Esophagus mucosa (tissue), 1 donor: ENCODE data around the gene NOTCH2. TPM values are rescaled to one million over a fixed set of nuclear protein-coding genes. Genes with fewer than 3 reads are reported as not detected.
"Not testable (repeated sequence)": the region's sequence is repeated elsewhere in the genome, so short reads cannot be mapped to it uniquely, and the experiment has no call there.

Experiments used
- ATAC-seq: fragments of 200-7000 bp; cut with Tn5 transposase; one replicate; pipeline ENCODE4 v1.9.1; 2020
- total RNA-seq: library from RNA; stranded (reverse); gene quantifications from one replicate; pipeline ENCODE4 v1.2.4, GENCODE V29; 2023
- donor health status: DM: yes; HTN: yes; CAD: no.

Gene NOTCH2
- total RNA-seq = 92.0 TPM

DNA sequence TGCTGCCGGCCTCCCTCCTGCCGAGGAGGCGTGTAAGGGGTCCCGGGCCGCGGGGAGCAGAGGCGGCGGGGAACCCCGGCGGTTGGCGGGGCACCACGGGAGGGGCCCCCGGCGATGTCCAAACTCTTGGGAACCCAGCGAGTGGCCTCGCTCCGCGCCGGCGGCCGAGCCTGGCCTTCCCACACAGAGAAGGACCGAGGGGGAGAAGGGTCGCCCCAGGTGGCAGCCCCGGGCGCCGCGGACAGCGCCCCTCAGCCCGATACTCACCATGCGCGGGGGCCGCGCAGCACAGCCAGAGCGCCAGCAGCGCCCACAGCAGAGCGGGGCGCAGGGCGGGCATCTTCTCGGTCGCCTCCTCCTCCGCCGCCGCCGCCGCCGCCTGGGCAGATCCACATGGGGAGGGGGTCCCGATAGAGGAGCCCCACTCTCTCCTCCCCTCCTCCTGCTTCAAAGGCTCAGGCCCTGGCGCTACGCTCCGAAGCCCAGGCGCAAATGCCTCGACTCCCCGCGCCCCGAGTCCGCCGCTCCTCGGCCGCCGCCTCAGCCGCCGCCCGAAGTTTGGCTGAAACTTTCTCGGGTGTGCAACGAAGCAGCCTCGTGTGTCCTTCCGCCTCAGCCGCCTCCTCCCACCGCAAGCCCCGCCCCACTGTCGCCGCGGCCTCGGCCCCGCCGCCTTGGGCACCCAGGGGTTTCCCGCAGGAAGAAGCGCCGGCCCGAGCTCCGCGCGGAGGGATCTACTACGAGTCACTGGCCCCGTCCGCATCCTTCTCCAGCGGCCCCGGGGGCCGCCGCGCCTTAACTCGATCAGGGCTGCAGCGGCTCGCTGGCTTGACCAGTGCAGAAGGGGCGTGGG is at the start of gene NOTCH2:
Gene NOTCH2, minus strand, starts transcription at position 596 of the 853 bp plus-strand sequence. Its CDS starts 256 bp downstream, at position 340.
- peak; percentile 52 for ATAC-seq

DNA sequence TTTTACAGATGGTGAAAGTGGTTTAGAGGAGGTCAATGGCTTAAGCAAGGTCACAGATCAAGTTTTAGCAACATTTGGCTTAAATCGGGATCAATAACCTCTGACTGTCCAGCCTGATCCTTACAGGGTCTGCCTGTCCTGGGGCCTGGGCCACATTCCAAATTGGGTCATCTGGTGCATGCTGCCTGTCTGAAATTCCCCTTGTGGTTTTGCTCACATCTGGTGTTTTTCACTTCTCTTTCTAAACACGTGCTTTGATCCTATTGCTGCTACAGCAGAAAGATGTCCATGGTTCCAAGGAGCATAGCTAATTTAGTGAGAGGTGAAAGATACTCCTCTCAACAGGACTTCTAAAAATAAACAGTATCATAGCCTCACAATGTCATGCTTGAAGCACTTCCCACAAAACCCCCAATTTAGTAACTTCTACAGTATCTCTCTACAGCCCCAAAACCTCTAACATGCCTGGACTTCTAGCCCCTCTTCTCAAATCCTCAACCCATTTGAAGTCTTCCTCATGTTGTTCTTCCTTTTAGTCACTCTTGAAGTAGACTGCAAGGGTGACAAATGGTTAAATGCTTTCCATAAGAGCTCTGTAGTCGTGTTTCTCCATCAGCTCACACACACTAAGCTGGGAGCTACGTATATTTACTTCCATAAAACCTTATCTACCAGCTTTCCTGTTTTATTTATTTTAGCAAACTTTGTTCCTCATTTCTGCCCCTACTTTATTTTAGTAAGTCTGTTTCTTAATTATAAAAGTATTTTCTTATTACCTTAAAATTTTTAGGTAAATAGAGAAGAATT is 48.1 kb upstream of the NOTCH2 start:
- not testable (repeated sequence) for ATAC-seq

DNA sequence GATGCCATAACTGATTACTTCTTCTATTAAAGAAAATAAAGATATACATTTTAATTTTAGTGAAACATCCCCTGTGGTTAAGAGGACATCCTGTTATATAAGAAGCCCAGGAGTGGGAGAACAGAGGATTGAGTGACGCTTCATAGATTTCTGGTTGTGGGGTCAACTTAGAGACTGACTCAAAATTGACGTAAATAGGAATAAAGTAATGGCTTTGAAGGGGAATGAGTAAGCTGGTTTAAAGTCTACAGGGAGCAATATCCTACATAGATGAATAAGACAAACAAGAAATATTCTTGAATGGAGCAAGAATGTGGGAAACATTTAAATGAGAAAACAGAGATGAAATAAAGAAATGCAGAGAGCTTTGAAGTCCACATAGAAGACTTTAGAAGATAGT is 46.6 kb upstream of the NOTCH2 start:
- ATAC-seq = not testable (repeated sequence)

- peak; percentile 81 for ATAC-seq
Measured at GRCh38 chr1:120113134-120113533, 43.7 kb upstream of the NOTCH2 start.

GRCh38 chr1:120112212-120112611 is 42.8 kb upstream of the NOTCH2 start:
- ATAC-seq = not testable (repeated sequence)

GRCh38 chr1:120111771-120112170 is 42.3 kb upstream of the NOTCH2 start:
- not testable (repeated sequence) for ATAC-seq

- not testable (repeated sequence) for ATAC-seq
Measured at GRCh38 chr1:120111008-120111407, 41.5 kb upstream of the NOTCH2 start.

DNA sequence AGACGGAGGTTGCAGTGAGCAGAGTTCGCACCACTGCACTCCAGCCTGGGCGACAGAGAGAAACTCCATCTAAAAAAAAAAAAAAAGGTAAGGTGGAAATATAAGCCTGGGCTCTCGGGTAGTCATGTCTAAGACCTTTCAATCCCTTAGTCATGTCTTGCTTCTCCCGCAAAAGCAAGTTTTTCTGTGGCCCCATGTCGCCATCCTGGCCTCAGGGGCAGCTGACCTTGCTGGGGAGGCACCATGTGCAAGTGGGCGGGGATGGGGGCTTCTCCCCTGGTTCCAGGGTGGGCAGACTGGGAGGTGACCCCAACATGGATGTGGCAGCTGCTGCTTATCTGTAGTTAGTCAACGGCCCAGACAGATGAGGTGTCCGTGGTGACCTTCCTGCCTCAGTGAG is 40.2 kb upstream of the NOTCH2 start:
- ATAC-seq = not testable (repeated sequence)

DNA sequence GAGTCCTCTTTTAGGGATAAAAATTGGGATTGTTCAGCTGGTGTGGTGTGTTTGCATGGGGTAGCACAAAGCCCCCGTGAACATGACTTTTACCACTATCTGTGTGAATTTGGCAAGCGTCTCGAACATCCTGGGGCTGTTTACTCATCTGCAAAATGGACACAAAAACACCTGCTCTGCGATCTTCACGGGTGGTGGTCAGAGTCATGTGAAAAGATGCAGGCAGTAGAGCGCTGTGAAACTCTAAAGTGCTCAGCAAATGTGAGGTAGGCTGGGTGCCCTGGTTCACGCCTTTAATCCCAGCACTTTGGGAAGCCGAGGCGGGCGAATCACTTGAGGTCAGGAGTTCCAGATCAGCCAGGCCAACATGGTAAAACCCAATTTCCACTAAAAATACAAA is 39.7 kb upstream of the NOTCH2 start:
- not testable (repeated sequence) for ATAC-seq

GRCh38 chr1:120105288-120105687 is 35.8 kb upstream of the NOTCH2 start:
- not testable (repeated sequence) for ATAC-seq

GRCh38 chr1:120103768-120104167 is 34.3 kb upstream of the NOTCH2 start:
- ATAC-seq = peak; percentile 85

DNA sequence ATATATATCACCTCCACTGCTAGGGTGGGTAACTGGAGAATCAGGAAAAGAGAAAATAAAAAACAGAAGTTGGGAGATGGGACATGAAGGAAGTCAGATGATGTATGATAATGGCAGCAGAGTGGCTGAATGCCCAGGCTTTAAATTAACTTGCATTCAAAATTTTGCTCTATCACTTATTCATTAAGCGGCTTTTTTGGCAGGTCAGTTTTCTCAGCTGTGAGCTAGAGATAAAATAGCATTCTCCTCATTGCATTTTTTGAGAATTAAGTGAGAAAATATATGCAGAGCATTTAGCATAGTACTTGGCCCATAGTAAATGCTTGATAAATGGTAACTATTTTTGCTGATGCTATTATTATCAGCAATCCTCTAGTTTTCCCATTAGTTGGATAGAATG is 32.1 kb upstream of the NOTCH2 start:
- not testable (repeated sequence) for ATAC-seq

DNA sequence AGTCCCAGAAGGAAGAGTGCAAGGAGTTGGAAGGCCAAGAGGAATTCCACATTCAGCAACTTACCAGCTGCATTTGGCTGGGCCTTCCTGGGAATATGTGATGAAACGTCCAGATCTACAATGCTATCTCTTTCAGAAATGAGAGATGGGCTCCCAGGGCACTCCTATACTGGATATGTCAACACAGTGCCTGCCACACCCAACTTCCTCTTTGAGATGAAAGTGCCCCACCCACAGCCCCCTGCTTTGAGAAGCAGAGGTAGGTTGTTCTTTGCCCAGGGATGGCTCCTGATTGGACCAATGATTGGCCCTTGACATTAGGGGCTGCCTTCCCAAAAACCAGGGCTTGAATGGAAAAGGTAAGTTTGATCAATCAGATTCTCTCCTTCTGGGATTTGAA is 31.1 kb upstream of the NOTCH2 start:
- ATAC-seq = not testable (repeated sequence)

GRCh38 chr1:120098986-120099759 is 29.7 kb upstream of the NOTCH2 start:
- peak; percentile 86 for ATAC-seq

DNA sequence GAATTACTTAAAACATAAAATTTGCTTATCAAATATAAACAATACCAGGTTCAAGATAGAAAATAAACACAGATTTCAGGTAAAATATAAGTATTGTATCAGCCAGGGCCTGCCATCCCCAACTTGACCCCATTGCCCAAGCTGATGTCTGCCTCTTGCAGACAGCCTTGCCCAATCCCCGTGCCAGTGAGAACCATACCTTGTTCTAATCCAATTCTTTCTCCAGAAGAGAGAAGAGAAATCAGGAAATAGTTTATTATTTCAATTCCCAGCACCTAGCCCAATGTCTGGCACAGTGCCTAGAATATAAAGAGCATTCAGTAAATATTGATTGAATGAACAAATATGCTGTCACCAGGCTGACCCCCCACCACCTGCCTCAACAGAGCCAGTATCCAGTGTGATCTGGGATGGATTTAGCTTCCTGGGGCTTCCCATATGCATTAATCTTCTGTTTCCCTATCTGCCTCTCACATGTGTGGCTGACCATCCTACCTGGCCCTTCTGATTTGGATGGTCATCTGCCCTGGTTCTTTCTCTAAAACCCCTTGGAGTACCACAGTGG is 27.6 kb upstream of the NOTCH2 start:
- not testable (repeated sequence) for ATAC-seq

DNA sequence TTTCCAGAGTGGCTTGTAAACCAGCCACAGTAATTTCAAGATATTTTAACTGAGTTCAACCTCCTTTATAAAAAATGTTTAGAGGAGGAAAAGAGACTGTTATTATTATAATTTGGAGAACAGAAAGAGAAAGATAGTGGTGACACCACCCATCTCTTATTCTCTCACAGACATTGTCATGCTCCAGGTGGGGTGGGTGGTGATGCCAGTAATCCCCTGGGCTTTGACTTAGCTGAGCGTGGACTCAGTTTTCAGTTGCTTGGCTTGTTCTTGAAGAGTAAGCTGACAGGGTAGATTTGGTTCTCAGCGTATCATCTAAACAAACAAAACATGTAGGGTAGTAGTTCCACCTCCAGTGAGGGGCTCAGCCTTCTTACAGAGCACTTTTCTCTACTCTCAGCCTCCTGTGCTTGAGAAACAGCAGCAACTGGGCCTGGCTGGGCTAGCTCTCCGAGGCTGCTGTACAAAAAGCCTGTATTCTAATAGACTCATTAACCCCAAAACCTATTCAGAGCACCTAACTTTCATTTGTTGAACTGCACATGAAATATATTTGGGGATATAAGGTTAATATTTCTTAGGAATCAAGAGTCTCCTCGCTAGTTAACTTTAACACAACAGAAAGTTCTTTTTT is 24.2 kb upstream of the NOTCH2 start:
- ATAC-seq = peak; percentile 42

- ATAC-seq = not testable (repeated sequence)
Measured at GRCh38 chr1:120092232-120093218, 23.1 kb upstream of the NOTCH2 start.

DNA sequence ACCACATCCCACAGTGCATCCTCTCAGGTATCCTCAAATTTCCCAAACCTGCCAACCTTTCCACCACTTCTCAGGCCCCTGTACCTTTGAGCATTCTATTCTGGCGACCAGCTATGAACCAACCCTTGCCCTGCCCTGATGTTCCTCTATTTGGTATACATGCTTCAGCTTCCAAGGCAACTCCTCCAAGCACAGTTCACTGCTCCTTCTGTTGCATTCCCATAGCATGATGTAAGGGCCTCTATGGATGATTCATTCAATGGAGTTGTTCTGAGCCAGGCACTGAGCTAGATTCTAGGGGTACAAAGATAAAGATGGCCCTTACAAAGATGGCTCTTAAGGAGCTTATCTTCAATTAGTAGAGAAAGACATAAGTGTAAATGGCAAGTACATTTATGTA is 21.4 kb upstream of the NOTCH2 start:
- peak; percentile 71 for ATAC-seq

GRCh38 chr1:120087959-120088358 is 18.5 kb upstream of the NOTCH2 start:
- peak; percentile 98 for ATAC-seq

GRCh38 chr1:120069920-120070214 is 405 bp upstream of the NOTCH2 start:
- not testable (repeated sequence) for ATAC-seq

DNA sequence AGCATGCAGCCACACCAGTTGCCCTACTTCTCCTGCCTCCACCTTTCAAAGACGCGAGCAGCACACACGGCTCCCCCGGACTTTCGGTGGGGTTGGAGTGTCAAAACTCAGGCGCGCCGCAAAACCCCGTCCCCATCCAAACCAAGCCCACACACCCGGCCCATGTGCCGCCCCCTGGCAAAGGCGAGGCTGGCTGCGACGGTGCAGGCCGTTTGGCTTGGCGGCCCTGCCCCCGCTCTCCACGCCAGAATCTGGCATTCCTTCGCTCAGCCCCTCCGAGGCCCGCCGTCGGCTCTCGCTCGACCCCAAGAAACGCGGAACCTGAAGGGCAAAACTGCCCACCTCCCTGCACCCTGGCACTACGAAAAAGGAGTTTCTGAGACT is 787 bp downstream of the NOTCH2 start:
- ATAC-seq = not testable (repeated sequence)
